HepG2 (cell line): ENCODE data around the gene ANKRD13D. TPM values are rescaled to one million over a fixed set of nuclear protein-coding genes. Genes with fewer than 3 reads are reported as not detected.

Experiments used
- ARID2 ChIP-seq: sonication (generic); formaldehyde crosslinking; IDR thresholded peaks from 2 replicates; pipeline ENCODE4 v1.8.1; 2022; ENCODE audit warnings: mild to moderate bottlenecking, missing genetic modification reagents, borderline replicate concordance
- BRF2 ChIP-seq: sonication (generic); formaldehyde crosslinking; IDR thresholded peaks from 2 replicates; pipeline ENCODE4 v1.8.1; 2022; ENCODE audit warnings: mild to moderate bottlenecking, missing genetic modification reagents
- ELF4 ChIP-seq: sonication (generic); formaldehyde crosslinking; IDR thresholded peaks from 2 replicates; pipeline ENCODE4 v1.5.0; 2020; ENCODE audit warnings: missing genetic modification reagents, mild to moderate bottlenecking, moderate library complexity, borderline replicate concordance
- FOSL1 ChIP-seq: sonication (generic); formaldehyde crosslinking; IDR thresholded peaks from 2 replicates; pipeline ENCODE4 v1.9.0; 2021; ENCODE audit warnings: missing genetic modification reagents, borderline replicate concordance
- GLMP ChIP-seq: sonication (generic); formaldehyde crosslinking; IDR thresholded peaks from 2 replicates; pipeline ENCODE4 v1.9.0; 2021; ENCODE audit warnings: missing genetic modification reagents, mild to moderate bottlenecking, borderline replicate concordance
- NCOR1 ChIP-seq: fragments of 200-600 bp; sonication (generic); IDR thresholded peaks from 2 replicates; pipeline ENCODE4 v1.7.0; 2017; ENCODE audit warnings: antibody characterized with exemption, low read length, borderline replicate concordance
- NFKB2 ChIP-seq: sonication (generic); formaldehyde crosslinking; IDR thresholded peaks from 2 replicates; pipeline ENCODE4 v1.4.0; 2020; ENCODE audit warnings: missing genetic modification reagents, borderline replicate concordance
- NR2F1 ChIP-seq, 2 experiments: fragments of 450-650 bp in 1 of 2; formaldehyde crosslinking in 1 of 2; IDR thresholded peaks; 2 replicates each; pipeline versions ENCODE4 v1.5.0 to v1.6.1; 2016 to 2020; ENCODE audit warnings: mild to moderate bottlenecking in 1 of 2, missing compliant biosample characterization in 1 of 2, missing genetic modification reagents in 1 of 2, moderate library complexity in 1 of 2
- PRPF4 ChIP-seq: fragments of 200-400 bp; formaldehyde crosslinking; IDR thresholded peaks from 2 replicates; pipeline ENCODE4 v1.6.1; 2016; ENCODE audit warnings: low read length, low read depth; ENCODE audit not compliant: poor library complexity, severe bottlenecking
- SUZ12 ChIP-seq: fragments of 150-350 bp; IDR thresholded peaks from 2 replicates; pipeline ENCODE4 v1.6.1; 2014; ENCODE audit warnings: low read depth, low read length
- THAP11 ChIP-seq: IDR thresholded peaks from 2 replicates; pipeline ENCODE4 v1.6.1; 2016; ENCODE audit warnings: missing biosample characterization, missing genetic modification reagents
- THAP9 ChIP-seq: sonication (generic); formaldehyde crosslinking; IDR thresholded peaks from 2 replicates; pipeline ENCODE4; 2020; ENCODE audit warnings: missing genetic modification reagents, mild to moderate bottlenecking, borderline replicate concordance
- YY1 ChIP-seq: IDR thresholded peaks from 2 replicates; pipeline ENCODE4 v1.6.1; 2011; ENCODE audit warnings: low read length, low read depth, moderate library complexity, mild to moderate bottlenecking; ENCODE audit not compliant: insufficient read depth, insufficient replicate concordance
- ZBTB46 ChIP-seq: sonication (generic); formaldehyde crosslinking; IDR thresholded peaks from 2 replicates; pipeline ENCODE4 v1.4.0; 2020; ENCODE audit warnings: mild to moderate bottlenecking, missing genetic modification reagents, borderline replicate concordance
- ZC3H4 ChIP-seq: sonication (generic); formaldehyde crosslinking; IDR thresholded peaks from 2 replicates; pipeline ENCODE4 v1.4.0; 2020; ENCODE audit warnings: missing genetic modification reagents, borderline replicate concordance
- ZNF124 ChIP-seq: sonication (generic); formaldehyde crosslinking; IDR thresholded peaks from 2 replicates; pipeline ENCODE4 v1.4.0; 2020; ENCODE audit warnings: missing genetic modification reagents
- ZNF253 ChIP-seq: sonication (generic); formaldehyde crosslinking; IDR thresholded peaks from 2 replicates; pipeline ENCODE4 v1.8.0; 2022; ENCODE audit warnings: mild to moderate bottlenecking, missing genetic modification reagents, borderline replicate concordance
- ZNF891 ChIP-seq: sonication (generic); formaldehyde crosslinking; IDR thresholded peaks from 2 replicates; pipeline ENCODE4 v1.5.0; 2020; ENCODE audit warnings: mild to moderate bottlenecking, missing genetic modification reagents
- polyA plus RNA-seq, 8 experiments: library from polyadenylated mRNA; depleted of rRNA in 3 of 8; stranded (reverse) in 7 of 8; unstranded in 1 of 8; fragments of >200 nt; fragmentation: Illumina TruSeq in 4 of 8; extraction: Trizol in 4 of 8; gene quantifications; 2 replicates each; pipeline versions ENCODE4 v1.2.1 to v1.2.3, GENCODE V29; 2011 to 2016; ENCODE audit warnings: low read depth in 4 of 8, missing spikeins in 1 of 8, mixed read lengths in 1 of 8; ENCODE audit not compliant: insufficient read depth in 1 of 8
- total RNA-seq, 5 experiments: library from RNA; depleted of rRNA; stranded (reverse); fragments of >200 nt; fragmentation: Illumina TruSeq; extraction: Trizol; gene quantifications; 2 replicates each; pipeline ENCODE4 v1.2.3, GENCODE V29; 2016; ENCODE audit warnings: low read depth in 1 of 5

Gene ANKRD13D
- total and polyA plus RNA-seq, 2 of the 13 experiments (the other 11 are each of a cell fraction or from before 2014, with no cell fraction given): 18.6 to 27.3 TPM

GRCh38 chr11:67288452-67289225 lies 464 bp upstream of the ANKRD13D start (continued):
- TF ChIP-seq ARID2 (CRISPR knock-in tag): 0 out of 2 replicates have a peak, but pooled peaks have one; percentile 71
- 0 out of 2 replicates have a peak, but pooled peaks have one; percentile 39 for TF ChIP-seq FOSL1
- TF ChIP-seq ZNF124 (CRISPR knock-in tag): peak; percentile 78; the same call in 1 of the 2 replicates
- TF ChIP-seq NFKB2 (CRISPR knock-in tag): peak; percentile 93
- TF ChIP-seq THAP11 (CRISPR knock-in tag): peak; percentile 87
- TF ChIP-seq YY1: peak; percentile 45
- no peak for TF ChIP-seq SUZ12
- no peak for TF ChIP-seq ZNF253 (CRISPR knock-in tag)
- 0 out of 2 replicates have a peak, but pooled peaks have one; percentile 64 for TF ChIP-seq ZBTB46
- peak; percentile 81; the same call in 1 of the 2 replicates for TF ChIP-seq THAP9 (CRISPR knock-in tag)
- peak; percentile 80 for TF ChIP-seq BRF2
- no peak; the same call in 1 of the 2 replicates for TF ChIP-seq ZC3H4
- TF ChIP-seq ELF4 (CRISPR knock-in tag): peak; percentile 93
- no peak for TF ChIP-seq NCOR1
- TF ChIP-seq NR2F1 (CRISPR knock-in tag; IDR thresholded peaks at IDR 0.05): no peak
- TF ChIP-seq PRPF4: no peak
- TF ChIP-seq GLMP (CRISPR knock-in tag): no peak
- TF ChIP-seq ZNF891 (CRISPR knock-in tag): no peak
